Motor neuron (in vitro differentiated cells): ENCODE data around the gene PARP16. TPM values are rescaled to one million over a fixed set of nuclear protein-coding genes. Genes with fewer than 3 reads are reported as not detected.

ENCODE experiments used
- ATAC-seq, 8 experiments: fragments of 200-7000 bp; cut with Tn5 transposase; replicated peaks in 6 of 8; 2 replicates each; pipeline ENCODE4 v1.8.0; 2021; ENCODE audit warnings: mild to moderate bottlenecking in 8 of 8, moderate library complexity in 8 of 8
- H3K27ac ChIP-seq, 2 donors: fragments of 250-450 bp; sonication (Bioruptor Pico); 2 replicates each; pipeline ENCODE4 v1.9.0; 2021; ENCODE audit warnings: antibody characterized with exemption in 2 of 2, mild to moderate bottlenecking in 2 of 2, moderate library complexity in 1 of 2
- H3K4me1 ChIP-seq, 2 donors: fragments of 250-450 bp; sonication (Bioruptor Pico); replicated peaks in 1 of 2; 2 replicates each; pipeline ENCODE4 v1.6.1; 2021; ENCODE audit warnings: antibody characterized with exemption in 2 of 2, mild to moderate bottlenecking in 2 of 2, moderate library complexity in 1 of 2
- H3K4me3 ChIP-seq, 5 donors: fragments of 250-450 bp; sonication (Bioruptor Pico); 2 replicates each; pipeline ENCODE4 v1.9.0; 2021; ENCODE audit warnings: antibody characterized with exemption in 5 of 5, mild to moderate bottlenecking in 5 of 5, moderate library complexity in 4 of 5
- WGBS, 10 experiments: fragments of 450-650 bp; shearing (Covaris generic); methylation state at CpG; one replicate each; pipeline ENCODE4 v1.0.0; 2022; 5-methylcytosine and 5-hydroxymethylcytosine counted together
- in situ Hi-C, 9 experiments: fragments of 400-800 bp; cut with MboI; loops; one replicate each; pipeline ENCODE4 v1.15.0; 2021; ENCODE audit warnings: low sequenced_read_pairs in 9 of 9, low pct_unique_long_range_greater_than_20kb in 2 of 9; ENCODE audit not compliant: unreplicated experiment in 9 of 9
- total RNA-seq, 8 experiments: library from RNA; unstranded; fragments of 300-600 nt; gene quantifications; 2 replicates each; pipeline versions ENCODE4 v1.2.3 to v1.2.4, GENCODE V29; 2022

PARP16 gene
- total RNA-seq, 8 experiments from 2014 or later, result 2.7 to 15.3 (median 6.7) TPM

DNA sequence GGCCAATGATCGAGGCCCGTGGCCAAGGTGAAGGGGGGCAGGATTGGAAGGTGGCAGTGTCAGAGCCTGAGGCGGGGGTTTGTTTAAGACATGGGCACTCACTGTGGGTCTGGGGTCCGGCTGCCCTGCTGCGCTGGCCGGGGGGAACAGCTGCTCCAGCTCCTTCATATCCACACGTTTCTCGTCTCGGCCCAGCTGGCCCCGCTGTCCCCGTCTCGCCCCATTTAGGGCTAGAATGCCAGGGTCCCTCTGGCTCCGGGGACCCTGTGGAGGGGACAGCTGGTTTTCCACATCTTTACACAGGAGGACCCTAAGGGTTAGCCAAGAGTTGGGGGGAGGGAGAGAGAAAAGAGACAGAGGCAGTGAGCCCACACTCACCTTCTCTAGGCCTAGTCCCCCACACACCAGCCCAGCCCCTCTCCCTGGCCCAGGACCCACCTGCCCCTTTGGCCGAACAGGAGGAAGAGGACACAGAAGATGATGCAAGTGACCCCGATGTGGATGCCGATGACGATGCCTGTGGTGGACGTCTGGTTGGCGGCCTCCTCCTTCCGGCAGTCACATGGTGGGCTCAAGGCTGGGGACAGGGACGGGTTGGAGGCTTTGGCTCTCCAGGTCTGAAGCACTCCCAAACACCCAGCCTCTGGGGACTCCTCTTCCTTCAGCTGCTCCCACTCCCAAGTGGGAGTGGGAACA, 42.8 kb upstream of the PARP16 start:
- WGBS, 10 experiments, result 73 to 100% (median 100%) methylated on average over 1 to 7 of the region's 21 CpGs; no CpG with 5 or more reads in 5 of the 10 experiments
- ATAC-seq, result no peak
- H3K27ac ChIP-seq, result no peak overlapping the region
- peaks cover 36 to 44% of the 10 kb centered on the region in 2 donors for H3K4me1 ChIP-seq
- in situ Hi-C loops, result loop anchor here in 2 of 9 experiments (10.0 kb wide), 1 partner anchor 55 kb away; no protein-coding TSS in a partner anchor
- H3K4me3 ChIP-seq, result no peak overlapping the region

GRCh38 chr15:65328506-65329287, 42.0 kb upstream of the PARP16 start:
- Histone ChIP-seq H3K27ac (no peak overlapping the region), H3K4me1 (peaks cover 30 to 37% of the 10 kb centered on the region in 2 donors), H3K4me3 (no peak overlapping the region)
- WGBS, 10 experiments, result 60 to 100% (median 94%) methylated on average over 1 to 3 of the region's 21 CpGs; no CpG with 5 or more reads in 4 of the 10 experiments
- in situ Hi-C loops, result loop anchor here in 2 of 9 experiments (10.0 kb wide), 1 partner anchor 56 kb away; no protein-coding TSS in a partner anchor
- ATAC-seq, result no peak

DNA sequence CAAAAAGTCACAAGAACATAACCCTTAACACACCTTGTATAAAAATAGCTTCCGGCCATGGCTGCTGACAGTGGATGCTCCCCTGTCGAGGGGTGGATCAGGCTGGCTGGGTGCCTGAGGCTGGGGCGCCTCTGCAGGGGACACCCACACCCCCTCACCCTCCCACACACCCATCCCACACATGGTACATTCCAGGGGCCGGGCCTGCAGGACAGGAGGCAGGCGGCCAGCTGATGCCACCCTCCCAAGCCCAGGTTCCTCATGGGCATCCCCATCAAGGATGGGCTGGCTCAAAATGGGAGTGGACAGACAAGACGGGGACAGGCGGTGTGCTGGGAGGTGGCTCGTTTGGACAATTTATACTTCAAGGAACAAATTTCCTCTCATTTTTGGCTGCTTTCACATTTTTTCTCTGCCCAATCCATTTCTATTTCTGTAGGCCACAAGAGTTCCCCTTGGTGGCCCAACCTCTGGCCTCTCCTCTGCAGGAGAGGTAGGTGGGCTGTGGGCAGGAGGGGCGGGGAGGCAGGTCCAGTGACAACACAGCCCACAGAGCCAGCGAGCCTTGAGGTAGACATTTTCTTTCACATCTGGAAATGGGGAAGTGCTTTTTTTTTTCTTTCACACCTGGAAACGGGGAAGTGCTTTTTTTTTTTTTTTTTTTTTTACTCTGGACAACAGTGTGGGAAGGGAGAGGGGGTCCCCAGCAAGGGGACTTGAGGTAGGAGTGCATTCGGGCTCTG, 41.1 kb upstream of the PARP16 start:
- in situ Hi-C loops, result loop anchor here in 2 of 9 experiments (10.0 kb wide), 1 partner anchor 57 kb away; no protein-coding TSS in a partner anchor
- WGBS, 10 experiments, result 33 to 96% (median 75%) methylated on average over 1 to 6 of the region's 12 CpGs; no CpG with 5 or more reads in 1 of the 10 experiments
- no peak overlapping the region for H3K4me3 ChIP-seq
- no peak overlapping the region for H3K27ac ChIP-seq
- peaks cover 22 to 32% of the 10 kb centered on the region in 2 donors for H3K4me1 ChIP-seq
- ATAC-seq, result peak in 3 of 8 experiments; percentile 4 to 25 (median 23)

- H3K27ac ChIP-seq, result no peak overlapping the region
- peak in 3 of 8 experiments; percentile 68 to 94 (median 87) for ATAC-seq
- peaks cover 16 to 27% of the 10 kb centered on the region in 2 donors for H3K4me1 ChIP-seq
- no peak overlapping the region for H3K4me3 ChIP-seq
- WGBS, 10 experiments, result 0 to 80% (median 27%) methylated on average over 1 of the region's 2 CpGs; no CpG with 5 or more reads in 6 of the 10 experiments
- in situ Hi-C loops, result loop anchor here in 2 of 9 experiments (10.0 kb wide), 1 partner anchor 58 kb away; no protein-coding TSS in a partner anchor
Measured at GRCh38 chr15:65326818-65327217, 40.1 kb upstream of the PARP16 start.

- Histone ChIP-seq H3K4me1 (peaks cover 13 to 21% of the 10 kb centered on the region in 2 donors), H3K27ac (peak overlapping the region; percentile 7 to 42), H3K4me3 (no peak overlapping the region)
- in situ Hi-C loops, result loop anchor here in 2 of 9 experiments (10.0 kb wide), 1 partner anchor 59 kb away; no protein-coding TSS in a partner anchor
- 31 to 75% (median 41%) methylated on average over 1 to 7 of the region's 12 CpGs; no CpG with 5 or more reads in 5 of the 10 experiments for WGBS, 10 experiments
- ATAC-seq, result peak; percentile 29 to 90 (median 64)
Measured at GRCh38 chr15:65326117-65326526, 39.4 kb upstream of the PARP16 start.

GRCh38 chr15:65323071-65323511, 36.4 kb upstream of the PARP16 start:
- in situ Hi-C loops, result loop anchor here in 2 of 9 experiments (10.0 kb wide), 1 partner anchor 62 kb away; no protein-coding TSS in a partner anchor
- ATAC-seq, result peak; percentile 13 to 58 (median 46)
- 30 to 100% (median 69%) methylated on average over 1 to 5 of the region's 9 CpGs; no CpG with 5 or more reads in 4 of the 10 experiments for WGBS, 10 experiments

GRCh38 chr15:65318870-65319356, 32.2 kb upstream of the PARP16 start:
- no peak overlapping the region for H3K27ac ChIP-seq
- peaks cover 5 to 9% of the 10 kb centered on the region in 2 donors for H3K4me1 ChIP-seq
- ATAC-seq, result peak; percentile 86 to 98 (median 92)
- in situ Hi-C loops, result loop anchor here in 5 of 9 experiments (5.0 to 10.0 kb wide), 3 partner anchors 66 to 73 kb away; no protein-coding TSS in a partner anchor
- H3K4me3 ChIP-seq, result no peak overlapping the region
- WGBS, 10 experiments, result 0 to 100% (median 33%) methylated on average over 1 to 3 of the region's 5 CpGs; no CpG with 5 or more reads in 2 of the 10 experiments

More at GRCh38 chr15:65323071-65323511, 36.4 kb upstream of the PARP16 start:
- no peak overlapping the region for H3K27ac ChIP-seq
- H3K4me3 ChIP-seq, result no peak overlapping the region
- peaks cover 13 to 21% of the 10 kb centered on the region in 2 donors for H3K4me1 ChIP-seq

DNA sequence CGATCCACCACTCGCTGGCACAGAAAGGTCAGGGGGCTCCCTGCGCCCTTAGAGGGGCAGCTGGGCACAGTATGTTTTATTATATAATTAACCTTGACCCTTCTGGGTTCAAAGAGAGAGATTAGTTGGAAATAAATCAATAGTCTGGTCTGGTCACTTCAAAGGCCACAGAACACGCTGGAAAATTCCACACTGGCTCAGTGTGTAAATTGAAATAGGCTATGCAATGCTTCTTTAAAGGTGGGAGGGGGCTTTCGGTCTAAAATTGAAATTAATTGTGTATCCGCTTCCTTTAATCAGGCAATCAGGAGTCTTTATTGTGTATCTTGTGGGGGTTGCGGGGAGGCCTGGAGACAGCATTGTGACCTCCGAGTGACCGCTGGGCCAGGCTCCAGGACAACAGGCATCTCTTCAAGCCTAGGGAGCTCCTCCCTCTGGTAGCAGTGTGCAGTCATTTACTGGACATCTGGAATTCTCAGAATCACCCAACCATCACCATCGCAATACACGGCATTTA, 25.8 kb upstream of the PARP16 start:
- Histone ChIP-seq H3K4me1 (peaks cover 20 to 21% of the 10 kb centered on the region in 2 donors), H3K27ac (peak overlapping the region; percentile 46 to 63), H3K4me3 (no peak overlapping the region)
- ATAC-seq, result peak; percentile 19 to 91 (median 82)
- in situ Hi-C loops, result loop anchor here in 2 of 9 experiments (10.0 kb wide), 1 partner anchor 72 kb away; no protein-coding TSS in a partner anchor
- 0 to 83% (median 17%) methylated on average over 2 to 11 of the region's 11 CpGs for WGBS, 10 experiments

DNA sequence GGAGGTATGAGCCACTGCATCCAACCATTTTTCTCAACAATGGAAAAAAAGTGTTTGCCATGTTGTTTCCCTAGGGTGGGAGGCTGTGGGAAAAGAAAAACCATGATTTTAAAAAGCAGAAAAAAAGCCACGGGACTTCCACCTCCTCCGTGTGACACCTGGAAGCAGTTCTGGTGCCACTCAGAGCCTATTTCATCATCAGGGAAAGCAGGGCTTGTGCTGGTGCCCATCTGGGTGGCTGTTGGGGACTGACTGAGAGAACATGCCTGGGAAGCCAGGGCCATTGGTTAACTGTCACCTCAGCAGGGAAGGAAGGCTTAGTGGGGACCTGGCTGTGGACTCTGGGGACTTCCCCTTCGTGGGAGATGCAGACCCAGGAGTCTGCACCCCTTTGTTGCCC, 25.1 kb upstream of the PARP16 start:
- in situ Hi-C loops, result loop anchor here in 2 of 9 experiments (10.0 kb wide), 1 partner anchor 73 kb away; no protein-coding TSS in a partner anchor

DNA sequence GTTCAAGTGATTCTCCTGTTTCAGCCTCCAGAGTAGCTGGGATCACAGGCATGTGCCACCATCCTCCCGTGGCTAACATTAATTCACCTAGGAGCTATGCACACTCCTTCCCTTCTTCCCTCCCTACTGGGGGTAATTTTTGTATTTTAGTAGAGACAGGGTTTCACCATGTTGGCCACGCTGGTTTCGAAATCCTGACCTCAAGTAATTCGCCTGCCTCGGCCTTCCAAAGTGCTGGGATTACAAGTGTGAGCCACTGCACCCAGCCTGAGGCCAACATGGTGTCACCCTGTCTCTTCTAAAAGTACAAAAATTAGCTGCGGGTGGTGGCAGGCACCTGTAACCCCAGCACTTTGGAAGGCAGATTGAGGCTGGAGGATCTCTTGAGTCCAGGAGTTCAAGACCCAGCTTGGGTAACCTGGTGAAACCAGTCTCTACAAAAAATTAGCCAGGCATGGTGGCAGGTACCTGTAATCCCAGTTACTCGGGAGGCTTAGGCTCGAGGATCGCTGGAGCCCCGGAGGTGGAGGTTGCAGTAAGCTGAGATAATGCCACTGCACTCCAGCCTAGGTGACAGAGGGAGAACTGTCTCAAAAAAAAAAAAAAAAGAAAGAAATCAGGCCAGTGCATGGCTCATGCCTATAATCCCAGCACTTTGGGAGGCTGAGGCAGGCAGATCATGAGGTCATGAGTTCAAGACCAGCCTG, 23.9 kb upstream of the PARP16 start:
- Histone ChIP-seq H3K27ac (no peak overlapping the region), H3K4me3 (no peak overlapping the region), H3K4me1 (peaks cover 20 to 21% of the 10 kb centered on the region in 2 donors)
- WGBS, 10 experiments, result 76 to 100% (median 99%) methylated on average over 1 to 8 of the region's 10 CpGs; no CpG with 5 or more reads in 4 of the 10 experiments
- no peak for ATAC-seq
- in situ Hi-C loops, result loop anchor here in 2 of 9 experiments (10.0 kb wide), 1 partner anchor 74 kb away; no protein-coding TSS in a partner anchor

More for the DNA sequence above, 25.1 kb upstream of the PARP16 start:
- peaks cover 20 to 21% of the 10 kb centered on the region in 2 donors for H3K4me1 ChIP-seq
- H3K4me3 ChIP-seq, result no peak overlapping the region
- 40 to 80% (median 67%) methylated on average over 1 to 2 of the region's 3 CpGs; no CpG with 5 or more reads in 4 of the 10 experiments for WGBS, 10 experiments
- H3K27ac ChIP-seq, result peak overlapping the region; percentile 46 to 63
- ATAC-seq, result peak in 4 of 8 experiments; percentile 8 to 23 (median 15)

DNA sequence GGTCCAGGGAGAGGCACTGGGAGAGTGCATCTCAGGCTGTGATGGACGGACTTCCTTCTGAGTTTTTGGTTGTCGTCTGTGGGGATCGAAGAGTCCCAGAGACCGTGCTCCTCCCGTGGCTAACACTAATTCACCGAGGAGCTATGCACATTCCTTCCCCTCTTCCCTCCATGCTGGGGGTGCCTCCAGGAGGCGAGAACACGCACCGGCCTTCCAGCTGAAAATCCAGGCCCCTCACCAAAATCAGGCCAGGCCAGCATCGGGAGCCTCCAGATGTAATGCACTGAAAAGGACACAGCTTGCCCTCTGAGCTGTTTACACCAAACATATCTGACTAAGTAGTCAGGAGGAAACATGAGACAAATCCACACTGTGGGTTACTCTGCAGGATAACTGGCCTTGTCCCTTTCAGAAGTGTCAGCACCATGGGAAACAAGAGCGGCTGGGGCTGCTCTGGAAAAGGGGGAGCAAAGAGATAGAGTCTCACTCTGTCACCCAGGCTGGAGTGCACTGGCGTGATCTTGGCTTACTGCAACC, 23.3 kb upstream of the PARP16 start:
- in situ Hi-C loops, result loop anchor here in 2 of 9 experiments (10.0 kb wide), 1 partner anchor 75 kb away; no protein-coding TSS in a partner anchor

More for the DNA sequence above, 23.3 kb upstream of the PARP16 start:
- 56 to 100% (median 75%) methylated on average over 1 to 8 of the region's 12 CpGs; no CpG with 5 or more reads in 4 of the 10 experiments for WGBS, 10 experiments
- ATAC-seq, result no peak
- Histone ChIP-seq H3K4me1 (peaks cover 20 to 22% of the 10 kb centered on the region in 2 donors), H3K27ac (peak overlapping the region in 1 of 2 donors; percentile 27), H3K4me3 (no peak overlapping the region)
